Kidney (tissue), 14 donors: ENCODE results near the gene ZNF311. TPM values are rescaled to one million over a fixed set of nuclear protein-coding genes. Genes with fewer than 3 reads are reported as not detected.

Experiments
- DNase-seq, 5 donors: peaks; one replicate each; pipeline ENCODE4 v3.0.0-alpha.2; 2013 to 2020
- FAIRE-seq: peaks from 2 replicates; lab custom pipeline; 2012; peaks lifted over from hg19 to GRCh38; lab: Jason Lieb, UNC
- H3K27ac ChIP-seq, 2 donors: one replicate each; pipeline ENCODE4 v1.7.0; 2013; ENCODE audit warnings: low read depth in 2 of 2, low read length in 2 of 2, inconsistent platforms in 1 of 2
- H3K27me3 ChIP-seq: one replicate; pipeline ENCODE4 v1.7.1; 2013; ENCODE audit warnings: low read length, inconsistent platforms; ENCODE audit not compliant: control insufficient read depth, insufficient read depth
- H3K36me3 ChIP-seq, 3 donors: one replicate each; pipeline versions ENCODE4 v1.7.0 to v1.7.1; 2013; ENCODE audit warnings: low read length in 3 of 3, control low read depth in 1 of 3, inconsistent platforms in 1 of 3; ENCODE audit not compliant: insufficient read depth in 3 of 3, control insufficient read depth in 2 of 3
- H3K4me1 ChIP-seq, 3 donors: one replicate each; pipeline versions ENCODE4 v1.7.0 to v1.7.1; 2013; ENCODE audit warnings: low read length in 3 of 3, inconsistent platforms in 1 of 3, low read depth in 1 of 3; ENCODE audit not compliant: control insufficient read depth in 2 of 3, insufficient read depth in 2 of 3
- H3K4me3 ChIP-seq, 3 donors: one replicate each; pipeline versions ENCODE4 v1.7.0 to v1.8.1; 2013; ENCODE audit warnings: low read length in 3 of 3, control low read depth in 1 of 3, inconsistent platforms in 1 of 3
- H3K9ac ChIP-seq, 3 donors: one replicate each; pipeline versions ENCODE4 v1.7.0 to v1.7.1; 2013; ENCODE audit warnings: low read length in 3 of 3, control low read depth in 1 of 3, inconsistent platforms in 1 of 3
- H3K9me3 ChIP-seq, 3 donors: one replicate each; pipeline versions ENCODE4 v1.7.0 to v1.7.1; 2013; ENCODE audit warnings: low read length in 3 of 3, control low read depth in 1 of 3, inconsistent platforms in 1 of 3; ENCODE audit not compliant: control insufficient read depth in 2 of 3, insufficient read depth in 1 of 3
- intact Hi-C: fragments of 100-400 bp; cut with DNase I; formaldehyde crosslinking; loops from one replicate; pipeline ENCODE4 v1.11.1; 2022
- polyA plus RNA-seq: library from polyadenylated mRNA; stranded (reverse); fragments of 350-450 nt; fragmentation: Illumina TruSeq; extraction: RNeasy Lipid Tissue Mini Kit (QIAGEN cat#74804); gene quantifications from one replicate; pipeline ENCODE4 v1.2.3, GENCODE V29; 2014; ENCODE audit warnings: low read depth, low replicate concordance; ENCODE audit not compliant: insufficient read depth
- total RNA-seq: library from RNA; stranded (reverse); fragmentation: NEBNext Ultra II Directional; extraction: Animal tissue kit (Norgen Biotek cat#: 25700); gene quantifications from one replicate; pipeline ENCODE4 v1.2.1, GENCODE V29; 2021
- TF ChIP-seq, protein P1 (sequence below): IDR thresholded peaks from 3 replicates; pipeline ENCODE4 v1.5.1; 2012; ENCODE audit warnings: mild to moderate bottlenecking, moderate library complexity, borderline replicate concordance; ENCODE audit not compliant: insufficient read depth; ENCODE audit errors: extremely low read depth
- donor health status: control.
- donor health status: control.
- donor health status: control.
- donor health status: control.
- donor health status: control.
- donor health status: DM: yes; HTN: yes; CAD: no.
- donor health status: Normal renal cell carcinoma (clear cell type).

Gene ZNF311
- total and polyA plus RNA-seq, 2 donors from 2014 or later = 0.77 to 1.6 TPM

GRCh38 chr6:28995093-28995650 lies 9.9 kb downstream of the ZNF311 start:
- Histone ChIP-seq H3K9ac (no peak overlapping the region), H3K9me3 (no peaks in the 10 kb centered on the region), H3K27me3 (no peaks in the 10 kb centered on the region), H3K4me1 (no peaks in the 10 kb centered on the region), H3K27ac (no peak overlapping the region), H3K36me3 (no peaks in the 10 kb centered on the region), H3K4me3 (no peak overlapping the region)
- no peak for DNase-seq
- intact Hi-C loops = no loop called here
- FAIRE-seq = no peak
- TF ChIP-seq, protein P1, sequence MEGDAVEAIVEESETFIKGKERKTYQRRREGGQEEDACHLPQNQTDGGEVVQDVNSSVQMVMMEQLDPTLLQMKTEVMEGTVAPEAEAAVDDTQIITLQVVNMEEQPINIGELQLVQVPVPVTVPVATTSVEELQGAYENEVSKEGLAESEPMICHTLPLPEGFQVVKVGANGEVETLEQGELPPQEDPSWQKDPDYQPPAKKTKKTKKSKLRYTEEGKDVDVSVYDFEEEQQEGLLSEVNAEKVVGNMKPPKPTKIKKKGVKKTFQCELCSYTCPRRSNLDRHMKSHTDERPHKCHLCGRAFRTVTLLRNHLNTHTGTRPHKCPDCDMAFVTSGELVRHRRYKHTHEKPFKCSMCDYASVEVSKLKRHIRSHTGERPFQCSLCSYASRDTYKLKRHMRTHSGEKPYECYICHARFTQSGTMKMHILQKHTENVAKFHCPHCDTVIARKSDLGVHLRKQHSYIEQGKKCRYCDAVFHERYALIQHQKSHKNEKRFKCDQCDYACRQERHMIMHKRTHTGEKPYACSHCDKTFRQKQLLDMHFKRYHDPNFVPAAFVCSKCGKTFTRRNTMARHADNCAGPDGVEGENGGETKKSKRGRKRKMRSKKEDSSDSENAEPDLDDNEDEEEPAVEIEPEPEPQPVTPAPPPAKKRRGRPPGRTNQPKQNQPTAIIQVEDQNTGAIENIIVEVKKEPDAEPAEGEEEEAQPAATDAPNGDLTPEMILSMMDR = no peak

DNA sequence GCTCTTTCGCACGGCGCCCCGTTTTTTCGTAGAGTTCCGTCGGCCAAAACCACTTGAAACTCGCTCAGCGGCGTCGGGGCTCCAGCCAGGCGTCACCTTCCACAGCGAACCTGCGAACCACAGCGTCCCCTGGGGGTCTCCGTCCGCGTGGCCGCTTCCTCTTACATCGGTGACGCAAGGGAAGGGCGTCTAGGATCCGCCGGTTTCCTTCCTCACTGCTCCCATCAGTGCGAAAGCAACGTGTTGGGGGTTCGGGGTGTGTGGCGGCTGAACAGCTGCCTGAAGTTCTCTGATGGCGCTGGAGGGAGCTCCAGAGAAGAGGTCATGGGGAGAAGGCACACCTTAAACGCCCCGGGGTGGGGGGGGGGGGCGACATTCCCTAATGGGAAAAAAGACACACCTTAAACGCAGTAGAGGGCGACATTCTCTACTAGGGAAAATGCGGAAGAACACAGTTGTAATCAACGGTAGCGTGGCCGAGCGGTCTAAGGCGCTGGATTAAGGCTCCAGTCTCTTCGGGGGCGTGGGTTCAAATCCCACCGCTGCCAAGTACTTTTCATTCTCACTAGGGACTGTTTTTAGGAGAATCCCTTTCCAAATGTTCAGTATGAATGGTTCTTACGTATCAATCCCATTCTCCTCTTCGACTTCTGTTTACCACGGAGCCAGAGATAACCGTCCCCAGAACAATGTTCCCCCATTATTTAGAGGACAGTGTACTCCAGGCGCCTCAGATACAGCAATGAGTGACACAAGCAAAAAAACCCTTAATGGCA lies 16.4 kb downstream of the ZNF311 start:
- peak; percentile 76 to 86 (median 85) for DNase-seq
- intact Hi-C loops = no loop called here
- no peaks in the 10 kb centered on the region for H3K36me3 ChIP-seq
- no peak for FAIRE-seq
- TF ChIP-seq, protein P1 = no peak
- peak overlapping the region in 1 of 3 donors; percentile 20 for H3K4me3 ChIP-seq
- no peak overlapping the region for H3K9ac ChIP-seq
- H3K9me3 ChIP-seq = no peaks in the 10 kb centered on the region
- H3K27ac ChIP-seq = no peak overlapping the region
- no peaks in the 10 kb centered on the region for H3K4me1 ChIP-seq
- no peaks in the 10 kb centered on the region for H3K27me3 ChIP-seq

DNA sequence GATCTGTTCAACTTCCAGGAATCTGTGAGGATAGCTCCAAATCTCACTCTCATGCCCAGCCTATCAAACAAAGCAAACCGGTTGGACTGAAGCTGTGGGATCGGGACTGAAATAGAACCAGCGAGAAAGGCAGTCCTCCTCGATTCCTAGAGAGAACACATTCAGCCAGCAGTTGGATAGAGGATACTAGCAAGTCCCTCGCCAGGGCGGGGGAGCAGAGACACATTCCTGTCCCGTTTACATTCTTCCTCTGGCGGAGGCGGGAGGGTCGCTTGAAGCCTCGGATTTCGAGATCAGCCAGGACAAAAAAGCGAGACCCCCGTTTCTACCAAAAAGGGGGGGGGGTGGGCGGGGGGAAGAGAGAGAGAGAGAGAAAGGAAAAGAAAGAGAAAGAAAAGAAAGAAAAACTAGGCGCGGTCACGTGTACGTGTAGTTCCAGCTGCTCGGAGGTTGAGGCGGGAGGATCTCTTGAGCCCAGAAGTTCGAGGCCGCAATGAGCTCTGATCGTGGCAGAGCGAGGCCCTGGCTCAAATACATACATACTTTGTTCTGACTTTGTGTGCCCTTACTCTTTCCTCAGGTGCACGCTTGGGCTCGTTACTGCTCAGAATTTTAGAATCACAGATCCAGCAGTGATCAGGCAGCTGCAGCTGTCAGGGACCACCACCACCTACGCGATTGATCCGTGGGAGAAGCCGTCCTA lies 19.5 kb downstream of the ZNF311 start:
- Histone ChIP-seq H3K9me3 (no peaks in the 10 kb centered on the region), H3K9ac (peak overlapping the region; percentile 30 to 84 (median 83)), H3K27ac (peak overlapping the region; percentile 73 to 79), H3K27me3 (no peaks in the 10 kb centered on the region), H3K4me3 (peak overlapping the region; percentile 74 to 87 (median 84)), H3K36me3 (no peaks in the 10 kb centered on the region), H3K4me1 (no peaks in the 10 kb centered on the region)
- intact Hi-C loops = no loop called here
- DNase-seq = peak; percentile 91 to 99 (median 96)
- no peak for FAIRE-seq
- TF ChIP-seq, protein P1 = no peak
